ENCODE results near the gene PREX1. TPM values are rescaled to one million over a fixed set of nuclear protein-coding genes. Genes with fewer than 3 reads are reported as not detected.

PREX1 gene
- total and polyA plus RNA-seq, 2 of the 4 experiments (the other 2 are of a cell fraction): 0.67 to 0.72 TPM

DNA sequence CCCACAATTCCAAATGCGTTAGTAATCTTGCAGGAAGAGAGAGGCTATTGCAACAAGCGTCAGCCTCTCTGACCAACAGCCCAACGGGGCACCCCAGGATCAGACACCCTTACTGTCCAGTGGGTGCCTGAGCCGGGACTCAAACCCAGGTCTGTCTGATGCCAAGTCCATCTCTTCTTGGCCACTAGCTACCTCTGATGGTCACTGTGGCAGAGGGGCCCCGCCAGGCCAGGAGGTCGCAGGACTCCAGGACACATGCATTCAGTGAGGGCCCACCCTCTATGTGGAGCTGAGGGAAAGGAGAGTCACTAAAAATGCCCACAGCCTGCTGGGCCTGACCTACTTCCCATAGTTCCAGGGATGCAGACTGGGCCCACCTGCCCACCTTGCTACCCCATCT lies 83.3 kb downstream of the PREX1 start:
- Histone ChIP-seq H3K27ac (ENCODE audit: insufficient read depth, low read length) (no peak overlapping the region), H2AK5ac (ENCODE audit: low read depth, low read length) (no peak overlapping the region), H3K4me3 (ENCODE audit: insufficient read depth, low read depth, low read length) (no peak overlapping the region), H3K36me3 (ENCODE audit: control insufficient read depth, insufficient read depth, low read length) (no peaks in the 10 kb centered on the region), H3K79me1 (ENCODE audit: low read depth in 1 of 2, low read length in 2 of 2) (no peaks in the 10 kb centered on the region), H2BK5ac (ENCODE audit: low read depth, low read length, poor library complexity, severe bottlenecking) (no peak overlapping the region), H3K9ac (ENCODE audit: low read depth, low read length) (no peak overlapping the region), H2BK120ac (ENCODE audit: low read depth, low read length) (no peak overlapping the region), H2BK15ac (ENCODE audit: low read depth, low read length) (no peak overlapping the region), H3K14ac (replicated peaks; ENCODE audit: low read depth, low read length) (no peak overlapping the region), H3K4me2 (ENCODE audit: low read depth, low read length) (no peak overlapping the region), H3K23ac (ENCODE audit: low read depth, low read length) (no peak overlapping the region), H2AFZ (replicated peaks; ENCODE audit: low read length, poor library complexity) (no peak overlapping the region), H3K18ac (ENCODE audit: low read depth, low read length) (no peak overlapping the region), H2AK9ac (replicated peaks; ENCODE audit: low read depth, low read length, poor library complexity) (peak overlapping the region; percentile 15), H4K8ac (ENCODE audit: low read depth in 2 of 2, low read length in 2 of 2) (no peak overlapping the region), H3K9me1 (ENCODE audit: insufficient read depth, low read length) (no peaks in the 10 kb centered on the region), H4K5ac (ENCODE audit: low read depth, low read length) (no peak overlapping the region), H3K9me3 (ENCODE audit: control insufficient read depth, insufficient read depth, low read length) (no peaks in the 10 kb centered on the region), H4K91ac (ENCODE audit: insufficient read depth, low read depth, low read length) (no peak overlapping the region), H3K4me1 (ENCODE audit: control insufficient read depth, insufficient read depth, low read length) (no peaks in the 10 kb centered on the region), H2BK20ac (ENCODE audit: low read depth, low read length) (no peak overlapping the region), H4K20me1 (ENCODE audit: insufficient read depth, low read length) (no peaks in the 10 kb centered on the region), H3K56ac (ENCODE audit: extremely low read depth, insufficient read depth, low read length) (no peak overlapping the region), H3K27me3 (ENCODE audit: control insufficient read depth, insufficient read depth, low read length) (no peaks in the 10 kb centered on the region; the same call in 1 of the 2 replicates), H3K4ac (ENCODE audit: low read depth, low read length) (no peak overlapping the region)
- intact Hi-C loops (cut with micrococcal nuclease): no loop called here
- no peak for TF ChIP-seq CEBPB (IDR thresholded peaks at IDR 0.05; ENCODE audit: low read depth, low read length)
- TF ChIP-seq BHLHE40 (IDR thresholded peaks at IDR 0.05; ENCODE audit: low read depth, low read length): no peak
- TF ChIP-seq MAFK (IDR thresholded peaks at IDR 0.05; ENCODE audit: low read depth, low read length): no peak
- TF ChIP-seq NFE2L2 (IDR thresholded peaks at IDR 0.05; ENCODE audit: low read depth, low read length): no peak
- TF ChIP-seq MAZ (IDR thresholded peaks at IDR 0.05; ENCODE audit: borderline replicate concordance, low read depth, low read length): no peak
- no peak for TF ChIP-seq RCOR1 (IDR thresholded peaks at IDR 0.05; ENCODE audit: insufficient replicate concordance, low read length)
- TF ChIP-seq FOS (IDR thresholded peaks at IDR 0.05; ENCODE audit: low read depth, low read length): no peak
- no peak for TF ChIP-seq MXI1 (IDR thresholded peaks at IDR 0.05; ENCODE audit: borderline replicate concordance, low read depth, low read length)
- no peak for TF ChIP-seq CTCF (conservative IDR thresholded peaks at IDR 0.05; ENCODE audit: low read depth, low read length)
- no peak for TF ChIP-seq RAD21 (IDR thresholded peaks at IDR 0.05; ENCODE audit: low read length)
- no peak for TF ChIP-seq CHD1 (IDR thresholded peaks at IDR 0.05; ENCODE audit: low read depth, low read length)
- TF ChIP-seq SMC3 (IDR thresholded peaks at IDR 0.05; ENCODE audit: low read depth, low read length): no peak
- TF ChIP-seq, protein P1, sequence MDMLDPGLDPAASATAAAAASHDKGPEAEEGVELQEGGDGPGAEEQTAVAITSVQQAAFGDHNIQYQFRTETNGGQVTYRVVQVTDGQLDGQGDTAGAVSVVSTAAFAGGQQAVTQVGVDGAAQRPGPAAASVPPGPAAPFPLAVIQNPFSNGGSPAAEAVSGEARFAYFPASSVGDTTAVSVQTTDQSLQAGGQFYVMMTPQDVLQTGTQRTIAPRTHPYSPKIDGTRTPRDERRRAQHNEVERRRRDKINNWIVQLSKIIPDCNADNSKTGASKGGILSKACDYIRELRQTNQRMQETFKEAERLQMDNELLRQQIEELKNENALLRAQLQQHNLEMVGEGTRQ (IDR thresholded peaks at IDR 0.05; ENCODE audit: low read depth, low read length): no peak
- WGBS, 2 experiments (ENCODE audit: extremely low coverage in 2 of 2, insufficient read length in 1 of 2): 67% methylated on average over 1 of the region's 6 CpGs; no CpG with 5 or more reads in 1 of the 2 experiments
- POLR2A ChIA-PET (ENCODE audit: unreplicated experiment): no interaction called here
- dilution Hi-C loops (cut with HindIII; ENCODE audit: low sequenced_read_pairs, unreplicated experiment): no loop called here
- no peak for DNase-seq
- no peak for ATAC-seq (ENCODE audit: low read depth)
- no TSS peak for BruUV-seq (replicated peaks)
- CTCF ChIA-PET: no interaction called here
- in situ Hi-C loops (cut with MboI; ENCODE audit: low sequenced_read_pairs): no loop called here
